Measurements from ENCODE around the gene CREBL2. TPM values are rescaled to one million over a fixed set of nuclear protein-coding genes. Genes with fewer than 3 reads are reported as not detected.
A peak's percentile ranks its signal among the peaks of the same experiment; 100 is the strongest.
"Not testable (repeated sequence)": the region's sequence is repeated elsewhere in the genome, so short reads cannot be mapped to it uniquely, and the experiment has no call there.

The CREBL2 gene
- total RNA-seq, 2 experiments from 2014 or later = 15.6 to 16.1 TPM

DNA sequence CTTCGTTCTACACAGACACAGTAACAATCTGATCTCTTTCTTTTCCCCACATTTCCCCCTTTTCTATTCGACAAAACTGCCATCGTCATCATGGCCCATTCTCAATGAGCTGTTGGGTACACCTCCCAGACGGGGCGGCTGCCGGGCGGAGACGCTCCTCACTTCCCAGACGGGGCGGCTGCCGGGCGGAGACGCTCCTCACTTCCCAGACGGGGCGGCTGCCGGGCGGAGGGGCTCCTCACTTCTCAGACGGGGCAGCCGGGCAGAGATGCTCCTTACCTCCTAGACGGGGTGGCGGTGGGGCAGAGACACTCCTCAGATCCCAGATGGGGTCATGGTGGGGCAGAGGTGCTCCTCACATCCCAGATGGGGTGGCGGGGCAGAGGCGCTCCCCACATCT, 6.4 kb downstream of the CREBL2 start:
- Mint-ChIP-seq H3K36me3 (ENCODE audit: low read depth) (peaks cover 25% of the 10 kb centered on the region), H3K4me1 (ENCODE audit: low read depth) (peaks cover 74% of the 10 kb centered on the region)
- H3K27ac Mint-ChIP-seq; H3K4me3 Mint-ChIP-seq; H3K9me3 Mint-ChIP-seq; DNase-seq; H3K27me3 Mint-ChIP-seq (ENCODE audit: low read depth); CTCF ChIA-PET: not testable (repeated sequence)
- intact Hi-C loops (cut with micrococcal nuclease) = loop anchor here (10.0 kb wide), 1 partner anchor 277 kb away; the partner anchor contains the start of gene GPRC5A

DNA sequence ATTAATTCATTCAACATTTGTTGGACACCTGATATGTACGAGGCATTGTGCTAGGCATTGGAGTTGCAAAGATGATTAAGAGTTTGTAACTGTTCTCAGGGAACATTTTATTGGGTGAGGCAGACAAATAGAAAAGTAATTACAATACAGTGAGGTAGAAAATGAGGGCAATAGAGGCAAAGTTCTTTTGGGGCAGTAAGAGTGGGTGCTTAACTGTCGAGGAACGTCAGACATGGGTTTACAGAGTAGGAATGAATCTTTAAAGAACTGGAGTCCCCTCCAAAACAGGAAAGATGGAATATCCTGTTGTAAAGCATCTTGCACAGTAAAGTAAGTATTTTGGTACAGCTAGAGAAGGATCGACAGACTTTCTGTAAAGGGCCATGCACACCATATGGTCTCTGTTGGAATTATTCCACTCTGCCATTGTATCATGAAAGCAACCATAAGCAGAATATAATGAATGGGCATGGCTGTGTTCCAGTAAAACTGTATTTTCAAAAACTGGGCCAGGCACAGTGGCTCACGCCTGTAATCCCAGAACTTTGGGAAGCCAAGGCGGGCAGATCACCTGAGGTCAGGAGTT, 9.1 kb downstream of the CREBL2 start:
- Mint-ChIP-seq H3K36me3 (ENCODE audit: low read depth) (peaks cover 25% of the 10 kb centered on the region), H3K4me1 (ENCODE audit: low read depth) (peaks cover 69% of the 10 kb centered on the region), H3K9me3 (peaks cover 7% of the 10 kb centered on the region), H3K4me3 (no peak overlapping the region), H3K27me3 (ENCODE audit: low read depth) (no peaks in the 10 kb centered on the region), H3K27ac (peak overlapping the region; percentile 34)
- no peak for DNase-seq
- CTCF ChIA-PET = interaction anchor here (0.6 to 1.4 kb wide), 5 partner anchors 9 to 229 kb away, joined by 3 to 5 read pairs (median 3); partner anchors contain the start of gene CREBL2
- intact Hi-C loops (cut with micrococcal nuclease) = no loop called here

DNA sequence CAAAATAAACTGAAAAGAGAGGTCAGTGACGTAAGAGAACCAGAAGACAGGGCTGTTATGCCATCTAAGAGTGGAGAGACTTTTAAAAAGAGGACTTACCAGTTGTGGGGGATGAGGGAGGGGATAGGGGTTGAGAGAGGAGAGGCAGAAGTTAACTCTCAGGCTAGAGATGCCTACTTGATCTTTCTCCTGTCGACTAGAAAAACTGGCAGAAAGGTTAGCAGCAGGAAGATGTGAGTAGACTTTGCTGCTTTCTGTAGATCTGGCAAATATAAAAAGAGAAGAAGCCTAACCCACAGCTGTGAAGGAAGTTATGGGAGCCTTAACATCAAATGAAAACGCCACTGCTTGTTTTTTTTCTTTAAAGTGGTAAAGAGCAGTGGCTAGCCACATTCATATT, 10.7 kb downstream of the CREBL2 start:
- intact Hi-C loops (cut with micrococcal nuclease) = loop anchor here (1.0 kb wide), 1 partner anchor 9 kb away; no protein-coding TSS in a partner anchor
- peaks cover 64% of the 10 kb centered on the region for H3K4me1 Mint-ChIP-seq (ENCODE audit: low read depth)
- H3K36me3 Mint-ChIP-seq (ENCODE audit: low read depth) = peaks cover 20% of the 10 kb centered on the region
- H3K9me3 Mint-ChIP-seq = peaks cover 7% of the 10 kb centered on the region
- no peak for DNase-seq
- peak overlapping the region; percentile 10 for H3K4me3 Mint-ChIP-seq
- peak overlapping the region; percentile 68 for H3K27ac Mint-ChIP-seq
- CTCF ChIA-PET = interaction anchor here (1.3 to 2.0 kb wide), 3 partner anchors 9 to 11 kb away, joined by 5 to 8 read pairs (median 6); partner anchors contain the start of gene CREBL2
- H3K27me3 Mint-ChIP-seq (ENCODE audit: low read depth) = no peaks in the 10 kb centered on the region

DNA sequence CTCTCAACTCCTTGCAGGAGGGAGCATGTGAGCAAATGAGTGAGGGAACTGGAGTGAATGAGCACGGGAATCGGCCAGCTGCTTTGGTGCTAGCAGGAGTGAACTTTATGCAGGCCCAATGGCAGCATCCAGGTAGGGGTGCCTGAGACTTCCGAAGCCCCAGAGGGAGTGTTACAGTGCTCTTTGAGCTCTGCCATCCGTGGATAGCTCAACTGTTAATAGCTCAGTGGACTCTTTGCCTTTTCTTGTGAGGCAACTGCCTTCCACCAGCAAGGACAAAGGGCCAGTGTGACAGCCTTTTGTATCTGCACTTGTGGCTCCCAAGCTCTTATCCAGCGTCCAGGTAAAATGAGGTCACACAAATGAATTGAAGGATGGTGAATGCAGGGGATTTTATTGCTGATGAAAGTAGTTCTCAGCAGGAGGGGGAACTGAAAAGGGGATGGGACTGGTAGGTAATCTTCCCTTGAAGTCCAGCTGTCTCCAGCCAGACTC, 12.9 kb downstream of the CREBL2 start:
- intact Hi-C loops (cut with micrococcal nuclease) = no loop called here
- DNase-seq = no peak
- CTCF ChIA-PET = interaction anchor here (1.1 to 2.0 kb wide), 4 partner anchors 9 to 47 kb away, joined by 3 to 8 read pairs (median 4); partner anchors contain the start of gene CREBL2
- H3K9me3 Mint-ChIP-seq = peaks cover 7% of the 10 kb centered on the region
- H3K36me3 Mint-ChIP-seq (ENCODE audit: low read depth) = peaks cover 13% of the 10 kb centered on the region
- no peaks in the 10 kb centered on the region for H3K27me3 Mint-ChIP-seq (ENCODE audit: low read depth)
- H3K27ac Mint-ChIP-seq = no peak overlapping the region
- no peak overlapping the region for H3K4me3 Mint-ChIP-seq
- peaks cover 79% of the 10 kb centered on the region for H3K4me1 Mint-ChIP-seq (ENCODE audit: low read depth)

DNA sequence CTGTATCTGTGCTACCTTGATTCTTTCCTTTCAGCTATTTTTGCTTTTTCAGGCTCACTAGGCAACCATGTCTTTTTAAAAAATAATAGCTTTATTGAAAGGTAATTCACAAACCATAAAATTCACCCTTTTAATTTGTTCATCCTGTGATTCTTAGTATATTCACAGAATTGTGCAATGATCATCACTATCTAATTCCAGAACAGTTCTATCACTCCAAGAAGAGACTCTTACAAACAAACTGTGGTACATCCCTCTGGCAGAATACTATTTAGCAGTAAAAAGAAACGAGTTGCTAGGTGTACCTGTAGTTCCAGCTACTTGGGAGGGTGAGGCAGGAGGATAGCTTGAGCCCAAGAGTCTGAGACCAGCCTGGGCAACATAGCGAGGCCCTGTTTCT, 14.8 kb downstream of the CREBL2 start:
- Mint-ChIP-seq H3K36me3 (ENCODE audit: low read depth) (peaks cover 8% of the 10 kb centered on the region), H3K4me1 (ENCODE audit: low read depth) (peaks cover 81% of the 10 kb centered on the region), H3K27me3 (ENCODE audit: low read depth) (no peaks in the 10 kb centered on the region), H3K9me3 (peaks cover 7% of the 10 kb centered on the region), H3K27ac (no peak overlapping the region), H3K4me3 (no peak overlapping the region)
- no peak for DNase-seq
- CTCF ChIA-PET = interaction anchor here (0.7 kb wide), 2 partner anchors 208 to 368 kb away, joined by 3 read pairs; no protein-coding TSS in a partner anchor
- intact Hi-C loops (cut with micrococcal nuclease) = no loop called here

DNA sequence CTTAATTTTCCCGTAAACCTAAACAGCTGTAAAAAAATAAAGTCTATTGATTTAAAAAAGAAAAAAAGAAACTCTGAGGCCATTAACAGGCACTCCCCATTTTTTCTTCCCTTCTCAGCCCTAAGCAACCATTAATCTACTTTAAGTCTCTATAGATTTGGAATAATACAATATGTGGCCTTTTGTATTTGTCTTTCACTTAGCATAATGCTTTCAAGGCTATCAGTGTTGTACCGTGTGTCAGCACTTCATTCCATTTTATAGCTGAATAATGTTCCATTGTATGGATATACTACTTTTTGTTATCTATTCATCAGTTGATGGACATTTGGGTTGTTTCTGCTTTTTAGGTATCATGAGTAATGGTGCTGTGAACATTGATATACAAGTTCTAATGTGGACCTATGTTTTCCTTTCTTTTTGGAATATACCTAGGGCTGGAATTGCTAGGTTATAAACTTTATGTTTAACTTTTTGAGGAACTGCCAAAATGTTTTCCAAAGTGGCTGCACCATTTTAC, 15.7 kb downstream of the CREBL2 start:
- Mint-ChIP-seq H3K4me3 (no peak overlapping the region), H3K4me1 (ENCODE audit: low read depth) (peaks cover 74% of the 10 kb centered on the region), H3K27me3 (ENCODE audit: low read depth) (no peaks in the 10 kb centered on the region), H3K27ac (no peak overlapping the region), H3K9me3 (peaks cover 7% of the 10 kb centered on the region), H3K36me3 (ENCODE audit: low read depth) (peaks cover 8% of the 10 kb centered on the region)
- CTCF ChIA-PET = interaction anchor here (0.7 kb wide), 1 partner anchor 369 kb away, joined by 3 read pairs; no protein-coding TSS in a partner anchor
- intact Hi-C loops (cut with micrococcal nuclease) = no loop called here
- DNase-seq = no peak

DNA sequence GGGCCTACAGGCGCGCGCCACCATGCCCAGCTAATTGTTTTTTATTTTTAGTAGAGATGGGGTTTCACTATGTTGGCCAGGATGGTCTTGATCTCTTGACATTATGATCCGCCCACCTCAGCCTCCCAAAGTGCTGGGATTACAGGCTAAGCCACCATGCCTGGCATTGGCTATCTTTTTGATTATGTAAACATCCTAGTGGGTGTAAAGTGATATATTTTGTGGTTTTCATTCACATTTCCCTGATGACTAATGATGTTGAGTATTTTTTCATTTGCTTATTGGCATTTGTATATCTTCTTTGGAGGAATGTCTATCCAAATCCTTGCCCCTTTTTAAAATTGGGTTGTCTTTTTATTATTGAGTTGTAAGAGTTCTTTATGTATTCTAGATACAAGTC, 16.3 kb downstream of the CREBL2 start:
- CTCF ChIA-PET = no interaction called here
- Mint-ChIP-seq H3K36me3 (ENCODE audit: low read depth) (peaks cover 8% of the 10 kb centered on the region), H3K27ac (no peak overlapping the region), H3K4me3 (no peak overlapping the region), H3K4me1 (ENCODE audit: low read depth) (peaks cover 69% of the 10 kb centered on the region), H3K27me3 (ENCODE audit: low read depth) (no peaks in the 10 kb centered on the region), H3K9me3 (peaks cover 7% of the 10 kb centered on the region)
- no peak for DNase-seq
- intact Hi-C loops (cut with micrococcal nuclease) = no loop called here

DNA sequence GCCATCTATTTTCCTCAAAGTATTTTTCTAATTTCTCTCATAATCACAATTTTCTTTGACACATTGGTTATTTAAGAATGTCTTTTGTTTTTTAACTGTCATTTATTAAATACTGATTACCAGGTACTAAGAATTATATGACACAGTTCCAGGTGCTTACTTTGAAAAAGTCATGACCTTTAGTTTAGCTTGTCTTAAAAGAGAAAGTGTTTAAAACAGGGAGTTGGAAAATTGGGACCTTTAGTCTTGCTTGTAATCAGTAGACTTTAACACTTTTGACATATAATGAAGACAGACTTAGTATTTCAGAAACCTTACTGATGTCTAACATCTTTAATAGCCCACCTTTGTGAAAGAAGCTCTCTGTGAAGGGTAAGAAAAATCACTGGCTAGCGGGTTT, 19.2 kb downstream of the CREBL2 start:
- H3K4me1 Mint-ChIP-seq (ENCODE audit: low read depth) = peaks cover 55% of the 10 kb centered on the region
- H3K9me3 Mint-ChIP-seq = no peaks in the 10 kb centered on the region
- DNase-seq = no peak
- intact Hi-C loops (cut with micrococcal nuclease) = no loop called here
- no peak overlapping the region for H3K27ac Mint-ChIP-seq
- H3K27me3 Mint-ChIP-seq (ENCODE audit: low read depth) = no peaks in the 10 kb centered on the region
- CTCF ChIA-PET = interaction anchor here (0.7 to 4.3 kb wide), 6 partner anchors 8 to 25 kb away, joined by 3 to 25 read pairs (median 4); no protein-coding TSS in a partner anchor
- no peak overlapping the region for H3K4me3 Mint-ChIP-seq
- H3K36me3 Mint-ChIP-seq (ENCODE audit: low read depth) = no peaks in the 10 kb centered on the region

DNA sequence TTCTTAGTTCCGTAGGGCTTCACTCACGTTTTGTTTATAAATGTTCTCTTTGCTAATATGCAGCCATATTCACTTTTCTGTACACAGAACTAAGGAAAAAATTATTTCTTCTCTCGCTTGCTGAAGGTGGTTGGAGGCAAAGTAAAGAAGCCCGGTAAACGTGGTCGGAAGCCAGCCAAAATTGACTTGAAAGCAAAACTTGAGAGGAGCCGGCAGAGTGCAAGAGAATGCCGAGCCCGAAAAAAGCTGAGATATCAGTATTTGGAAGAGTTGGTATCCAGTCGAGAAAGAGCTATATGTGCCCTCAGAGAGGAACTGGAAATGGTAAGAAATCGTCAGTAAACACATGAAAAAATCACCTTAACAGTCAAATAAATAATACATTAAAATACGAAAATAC, 24.0 kb downstream of the CREBL2 start:
- Mint-ChIP-seq H3K4me3 (no peak overlapping the region), H3K36me3 (ENCODE audit: low read depth) (peaks cover 29% of the 10 kb centered on the region), H3K4me1 (ENCODE audit: low read depth) (peaks cover 19% of the 10 kb centered on the region), H3K27me3 (ENCODE audit: low read depth) (no peaks in the 10 kb centered on the region), H3K27ac (no peak overlapping the region), H3K9me3 (peaks cover 7% of the 10 kb centered on the region)
- CTCF ChIA-PET = interaction anchor here (0.8 to 1.3 kb wide), 3 partner anchors 10 to 16 kb away, joined by 4 to 6 read pairs (median 5); no protein-coding TSS in a partner anchor
- intact Hi-C loops (cut with micrococcal nuclease) = no loop called here
- no peak for DNase-seq

DNA sequence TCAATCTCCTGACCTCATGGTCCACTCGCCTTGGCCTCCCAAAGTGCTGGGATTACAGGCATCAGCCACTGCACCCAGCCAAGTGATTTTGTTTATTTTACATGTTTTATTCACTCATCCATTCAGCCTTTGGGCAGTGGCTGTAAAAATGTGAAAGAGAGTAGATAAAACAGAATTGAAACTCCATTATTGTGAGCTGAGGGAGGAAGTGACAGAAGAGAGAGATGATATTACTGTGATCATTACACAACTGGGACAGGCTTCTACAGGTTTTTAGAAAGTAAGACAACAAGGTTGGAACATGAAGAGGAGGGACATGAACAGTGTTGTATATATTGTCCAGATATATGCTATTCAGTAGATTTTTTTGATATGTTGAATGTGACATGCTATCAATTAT, 25.0 kb downstream of the CREBL2 start:
- Mint-ChIP-seq H3K27me3 (ENCODE audit: low read depth) (no peaks in the 10 kb centered on the region), H3K27ac (peak overlapping the region; percentile 64), H3K9me3 (peaks cover 7% of the 10 kb centered on the region), H3K4me1 (ENCODE audit: low read depth) (peaks cover 9% of the 10 kb centered on the region), H3K4me3 (no peak overlapping the region), H3K36me3 (ENCODE audit: low read depth) (peaks cover 33% of the 10 kb centered on the region)
- no peak for DNase-seq
- intact Hi-C loops (cut with micrococcal nuclease) = no loop called here
- CTCF ChIA-PET = interaction anchor here (1.3 kb wide), 1 partner anchor 9 kb away, joined by 6 read pairs; no protein-coding TSS in a partner anchor

DNA sequence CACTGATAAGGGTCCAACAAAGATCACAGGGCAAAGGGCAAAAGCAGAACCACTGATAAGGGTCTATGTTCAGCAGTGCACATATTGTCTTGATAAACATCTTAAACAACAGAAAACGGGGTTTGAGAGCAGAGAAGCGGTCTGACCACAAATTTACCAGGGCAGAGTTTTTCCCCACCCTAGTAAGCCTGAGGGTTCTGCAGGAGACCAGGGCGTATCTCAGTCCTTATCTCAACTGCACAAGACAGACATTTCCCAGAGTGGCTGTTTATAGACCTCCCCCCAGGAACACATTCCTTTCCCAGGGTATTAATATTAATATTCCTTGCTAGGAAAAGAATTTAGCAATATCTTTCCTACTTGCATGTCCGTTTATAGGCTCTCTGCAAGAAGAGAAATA, 28.3 kb downstream of the CREBL2 start:
- H3K4me1 Mint-ChIP-seq (ENCODE audit: low read depth); H3K4me3 Mint-ChIP-seq; intact Hi-C loops (cut with micrococcal nuclease); H3K27me3 Mint-ChIP-seq (ENCODE audit: low read depth); H3K27ac Mint-ChIP-seq; DNase-seq; H3K9me3 Mint-ChIP-seq; CTCF ChIA-PET: not testable (repeated sequence)
- H3K36me3 Mint-ChIP-seq (ENCODE audit: low read depth) = peaks cover 38% of the 10 kb centered on the region

DNA sequence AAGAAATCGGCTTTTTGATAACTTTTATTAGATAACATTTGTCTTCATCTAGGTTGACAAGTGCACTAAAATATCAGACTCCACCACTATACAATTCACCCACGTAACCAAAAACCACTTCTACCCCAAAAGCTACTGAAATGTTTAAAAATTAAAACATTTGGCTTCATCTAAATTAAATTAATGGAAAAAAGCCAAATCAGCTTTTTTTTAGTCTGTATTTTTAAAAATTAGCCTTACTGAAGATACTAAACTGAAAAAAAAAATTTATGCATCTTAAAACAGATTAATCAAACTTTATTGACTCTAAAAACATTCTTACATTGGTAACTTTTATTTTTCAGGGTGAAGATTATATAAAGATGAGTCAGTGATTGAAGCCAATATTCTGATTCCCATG, 30.0 kb downstream of the CREBL2 start:
- CTCF ChIA-PET = interaction anchor here (0.8 to 1.3 kb wide), 2 partner anchors 10 to 264 kb away, joined by 3 read pairs; no protein-coding TSS in a partner anchor
- intact Hi-C loops (cut with micrococcal nuclease) = no loop called here
- H3K27me3 Mint-ChIP-seq (ENCODE audit: low read depth) = no peaks in the 10 kb centered on the region

More for the DNA sequence above, 30.0 kb downstream of the CREBL2 start:
- H3K4me3 Mint-ChIP-seq = no peak overlapping the region
- peaks cover 16% of the 10 kb centered on the region for H3K4me1 Mint-ChIP-seq (ENCODE audit: low read depth)
- H3K9me3 Mint-ChIP-seq = peaks cover 7% of the 10 kb centered on the region
- H3K27ac Mint-ChIP-seq = no peak overlapping the region
- no peak for DNase-seq
- H3K36me3 Mint-ChIP-seq (ENCODE audit: low read depth) = peaks cover 36% of the 10 kb centered on the region

Measured in activated naive CD4-positive, alpha-beta T cell treated with anti-CD3 and anti-CD28 coated beads for 36 hours (primary cell).